Measurements from ENCODE around the gene CASQ2. TPM values are rescaled to one million over a fixed set of nuclear protein-coding genes. Genes with fewer than 3 reads are reported as not detected.

Gene CASQ2
- total and polyA plus RNA-seq, 2 donors (not counting 1 experiment from before 2014, with no cell fraction given), result not detected

GRCh38 chr1:115694805-115695204 lies 73.7 kb downstream of the CASQ2 start:
- Mint-ChIP-seq H3K4me3 (no peak overlapping the region), H3K27me3 (no peaks in the 10 kb centered on the region), H3K9me3 (ENCODE audit: insufficient read depth) (no peaks in the 10 kb centered on the region), H3K4me1 (no peaks in the 10 kb centered on the region), H3K27ac (no peak overlapping the region)
- no peak overlapping the region for H2AFZ ChIP-seq (ENCODE audit: insufficient read depth, low read depth, low read length, poor library complexity, severe bottlenecking)
- no peaks in the 10 kb centered on the region for H4K20me1 ChIP-seq (ENCODE audit: control insufficient read depth, insufficient read depth, low read length, poor library complexity, severe bottlenecking)
- ATAC-seq (ENCODE audit: low read depth), result no peak
- whole genome bisulfite sequencing (ENCODE audit: insufficient coverage), result 100% methylated on average over 2 of the region's 3 CpGs
- no peak overlapping the region for H3K4me2 ChIP-seq (replicated peaks; ENCODE audit: low read depth, low read length, poor library complexity, severe bottlenecking)
- no peak overlapping the region for H3K9ac ChIP-seq (ENCODE audit: low read length)
- no peaks in the 10 kb centered on the region for H3K36me3 ChIP-seq (replicated peaks in 1 of 2; ENCODE audit: control extremely low read depth in 1 of 2, control insufficient read depth in 1 of 2, extremely low read depth in 1 of 2, insufficient read depth in 2 of 2, low read length in 1 of 2)
- ChIA-PET CTCF (interaction anchor here (1.3 kb wide), 1 partner anchor 12 kb away, joined by 5 read pairs; no protein-coding TSS in a partner anchor), POLR2A (no interaction called here)
- TF ChIP-seq, protein P1, sequence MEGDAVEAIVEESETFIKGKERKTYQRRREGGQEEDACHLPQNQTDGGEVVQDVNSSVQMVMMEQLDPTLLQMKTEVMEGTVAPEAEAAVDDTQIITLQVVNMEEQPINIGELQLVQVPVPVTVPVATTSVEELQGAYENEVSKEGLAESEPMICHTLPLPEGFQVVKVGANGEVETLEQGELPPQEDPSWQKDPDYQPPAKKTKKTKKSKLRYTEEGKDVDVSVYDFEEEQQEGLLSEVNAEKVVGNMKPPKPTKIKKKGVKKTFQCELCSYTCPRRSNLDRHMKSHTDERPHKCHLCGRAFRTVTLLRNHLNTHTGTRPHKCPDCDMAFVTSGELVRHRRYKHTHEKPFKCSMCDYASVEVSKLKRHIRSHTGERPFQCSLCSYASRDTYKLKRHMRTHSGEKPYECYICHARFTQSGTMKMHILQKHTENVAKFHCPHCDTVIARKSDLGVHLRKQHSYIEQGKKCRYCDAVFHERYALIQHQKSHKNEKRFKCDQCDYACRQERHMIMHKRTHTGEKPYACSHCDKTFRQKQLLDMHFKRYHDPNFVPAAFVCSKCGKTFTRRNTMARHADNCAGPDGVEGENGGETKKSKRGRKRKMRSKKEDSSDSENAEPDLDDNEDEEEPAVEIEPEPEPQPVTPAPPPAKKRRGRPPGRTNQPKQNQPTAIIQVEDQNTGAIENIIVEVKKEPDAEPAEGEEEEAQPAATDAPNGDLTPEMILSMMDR (IDR thresholded peaks at IDR 0.05), result no peak
- TF ChIP-seq EZH2 (IDR thresholded peaks at IDR 0.05; ENCODE audit: borderline replicate concordance, insufficient read depth, low read depth, low read length, poor library complexity, severe bottlenecking), result no peak
- H3K79me2 ChIP-seq (ENCODE audit: control insufficient read depth, insufficient read depth, low read length), result no peaks in the 10 kb centered on the region
- no peak for DNase-seq
- H3K27ac ChIP-seq (ENCODE audit: low read length in 2 of 2), result no peak overlapping the region
- no peaks in the 10 kb centered on the region for H3K9me3 ChIP-seq (ENCODE audit: control extremely low read depth in 1 of 3, control insufficient read depth in 2 of 3, insufficient read depth in 1 of 3, low read length in 2 of 3)
- H3K4me3 ChIP-seq (ENCODE audit: control extremely low read depth in 1 of 5, extremely low read depth in 1 of 5, insufficient read depth in 1 of 5, low read depth in 2 of 5, low read length in 4 of 5), result no peak overlapping the region
- H3K27me3 ChIP-seq (replicated peaks in 1 of 4; ENCODE audit: control extremely low read depth in 1 of 4, control insufficient read depth in 3 of 4, insufficient read depth in 4 of 4, low read length in 3 of 4), result no peaks in the 10 kb centered on the region
- intact Hi-C loops (cut with micrococcal nuclease), result no loop called here
- H3K4me1 ChIP-seq (ENCODE audit: control insufficient read depth in 2 of 2, insufficient read depth in 2 of 2, low read length in 2 of 2), result no peaks in the 10 kb centered on the region

DNA sequence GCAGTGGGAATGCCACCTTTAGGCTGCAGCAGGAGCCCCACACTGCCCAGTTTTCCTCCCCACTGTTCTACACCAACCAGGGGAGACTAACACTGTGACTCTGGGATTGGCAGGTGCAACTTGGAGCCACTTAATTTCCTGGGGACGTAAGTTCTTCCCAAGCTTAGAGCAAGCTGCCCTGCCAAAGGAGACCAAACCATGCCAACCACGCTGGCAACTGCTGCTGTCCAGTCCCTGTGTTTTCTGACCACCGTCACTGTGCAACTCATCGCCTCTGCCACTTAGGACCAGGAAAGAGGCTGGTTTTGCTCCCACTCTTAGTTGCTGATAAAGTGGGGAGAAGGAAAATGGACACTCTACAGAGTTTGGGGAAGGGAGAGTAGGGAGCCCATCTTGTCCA lies 76.3 kb downstream of the CASQ2 start:
- 93% methylated on average over 4 of the region's 4 CpGs for WGBS (ENCODE audit: insufficient coverage)
- CTCF ChIA-PET, result interaction anchor here (0.7 kb wide), 1 partner anchor 38 kb away, joined by 3 read pairs; no protein-coding TSS in a partner anchor
- Histone ChIP-seq H3K4me3 (ENCODE audit: control extremely low read depth in 1 of 5, extremely low read depth in 1 of 5, insufficient read depth in 1 of 5, low read depth in 2 of 5, low read length in 4 of 5) (no peak overlapping the region), H2AFZ (ENCODE audit: insufficient read depth, low read depth, low read length, poor library complexity, severe bottlenecking) (no peak overlapping the region), H4K20me1 (ENCODE audit: control insufficient read depth, insufficient read depth, low read length, poor library complexity, severe bottlenecking) (no peaks in the 10 kb centered on the region), H3K4me1 (ENCODE audit: control insufficient read depth in 2 of 2, insufficient read depth in 2 of 2, low read length in 2 of 2) (no peaks in the 10 kb centered on the region), H3K9me3 (ENCODE audit: control extremely low read depth in 1 of 3, control insufficient read depth in 2 of 3, insufficient read depth in 1 of 3, low read length in 2 of 3) (no peaks in the 10 kb centered on the region), H3K9ac (ENCODE audit: low read length) (no peak overlapping the region), H3K79me2 (ENCODE audit: control insufficient read depth, insufficient read depth, low read length) (no peaks in the 10 kb centered on the region), H3K27ac (ENCODE audit: low read length in 2 of 2) (no peak overlapping the region), H3K27me3 (replicated peaks in 1 of 4; ENCODE audit: control extremely low read depth in 1 of 4, control insufficient read depth in 3 of 4, insufficient read depth in 4 of 4, low read length in 3 of 4) (no peaks in the 10 kb centered on the region), H3K4me2 (replicated peaks; ENCODE audit: low read depth, low read length, poor library complexity, severe bottlenecking) (no peak overlapping the region), H3K36me3 (replicated peaks in 1 of 2; ENCODE audit: control extremely low read depth in 1 of 2, control insufficient read depth in 1 of 2, extremely low read depth in 1 of 2, insufficient read depth in 2 of 2, low read length in 1 of 2) (no peaks in the 10 kb centered on the region)
- Mint-ChIP-seq H3K4me3 (no peak overlapping the region), H3K27ac (no peak overlapping the region), H3K4me1 (no peaks in the 10 kb centered on the region), H3K27me3 (no peaks in the 10 kb centered on the region), H3K9me3 (ENCODE audit: insufficient read depth) (no peaks in the 10 kb centered on the region)
- DNase-seq, result no peak
- no peak for TF ChIP-seq EZH2 (IDR thresholded peaks at IDR 0.05; ENCODE audit: borderline replicate concordance, insufficient read depth, low read depth, low read length, poor library complexity, severe bottlenecking)
- ATAC-seq (ENCODE audit: low read depth), result no peak
- intact Hi-C loops (cut with micrococcal nuclease), result no loop called here
- POLR2A ChIA-PET, result no interaction called here
